HepG2 (cell line): ENCODE results near the gene PRR23A. TPM values are rescaled to one million over a fixed set of nuclear protein-coding genes. Genes with fewer than 3 reads are reported as not detected.

Experiments used
- ELK4 ChIP-seq: sonication (generic); formaldehyde crosslinking; IDR thresholded peaks from 2 replicates; pipeline ENCODE4 v1.9.0; 2021; ENCODE audit warnings: missing genetic modification reagents, borderline replicate concordance
- KIAA2018 ChIP-seq: sonication (generic); formaldehyde crosslinking; IDR thresholded peaks from 2 replicates; pipeline ENCODE4 v1.5.0; 2020; ENCODE audit warnings: mild to moderate bottlenecking, missing genetic modification reagents, borderline replicate concordance
- polyA plus RNA-seq, 8 experiments: library from polyadenylated mRNA; depleted of rRNA in 3 of 8; stranded (reverse) in 7 of 8; unstranded in 1 of 8; fragments of >200 nt; fragmentation: Illumina TruSeq in 4 of 8; extraction: Trizol in 4 of 8; gene quantifications; 2 replicates each; pipeline versions ENCODE4 v1.2.1 to v1.2.3, GENCODE V29; 2011 to 2016; ENCODE audit warnings: low read depth in 4 of 8, missing spikeins in 1 of 8, mixed read lengths in 1 of 8; ENCODE audit not compliant: insufficient read depth in 1 of 8
- total RNA-seq, 5 experiments: library from RNA; depleted of rRNA; stranded (reverse); fragments of >200 nt; fragmentation: Illumina TruSeq; extraction: Trizol; gene quantifications; 2 replicates each; pipeline ENCODE4 v1.2.3, GENCODE V29; 2016; ENCODE audit warnings: low read depth in 1 of 5

PRR23A gene
- total and polyA plus RNA-seq, 2 of the 13 experiments (the other 11 are each of a cell fraction or from before 2014, with no cell fraction given): not detected

GRCh38 chr3:139020036-139020867 lies 14.2 kb upstream of the PRR23A start (continued):
- TF ChIP-seq KIAA2018 (CRISPR knock-in tag) (no peak), ELK4 (CRISPR knock-in tag) (no peak)
